CD4-positive, CD25-positive, alpha-beta regulatory T cell (primary cell): Measurements from ENCODE around the gene ATF3. TPM values are rescaled to one million over a fixed set of nuclear protein-coding genes. Genes with fewer than 3 reads are reported as not detected.

Experiments used
- ATAC-seq, 2 donors: fragments of 150-1000 bp; cut with Tn5 transposase; one replicate each; pipeline ENCODE4 v1.10.0; 2021; ENCODE audit warnings: low read depth in 2 of 2, moderate number of reproducible peaks in 2 of 2, moderate library complexity in 1 of 2
- DNase-seq, 3 donors: peaks; one replicate each; pipeline versions ENCODE4 v3.0.0 to v3.0.0-alpha.2; 2012 to 2022; ENCODE audit warnings: mixed read lengths in 1 of 3
- H3K27ac ChIP-seq: one replicate; pipeline ENCODE4 v1.7.0; 2013; ENCODE audit warnings: mild to moderate bottlenecking, low read length; ENCODE audit not compliant: insufficient read depth, poor library complexity, severe bottlenecking
- H3K27me3 ChIP-seq: one replicate; pipeline ENCODE4 v1.7.0; 2013; ENCODE audit warnings: low read length; ENCODE audit not compliant: control insufficient read depth, insufficient read depth
- H3K36me3 ChIP-seq: one replicate; pipeline ENCODE4 v1.7.0; 2013; ENCODE audit warnings: mild to moderate bottlenecking, low read length, moderate library complexity; ENCODE audit not compliant: control insufficient read depth, insufficient read depth
- H3K4me1 ChIP-seq: 2 replicates; pipeline ENCODE4 v1.7.0; 2013; ENCODE audit warnings: mild to moderate bottlenecking, low read length; ENCODE audit not compliant: insufficient read depth, control insufficient read depth, poor library complexity, severe bottlenecking
- H3K4me3 ChIP-seq: one replicate; pipeline ENCODE4 v1.7.0; 2013; ENCODE audit warnings: low read depth, mild to moderate bottlenecking, low read length, moderate library complexity
- H3K9me3 ChIP-seq, 2 experiments: 1 replicate in 1 of 2; 2 replicates in 1 of 2; pipeline ENCODE4 v1.7.0; 2013; ENCODE audit warnings: low read length in 2 of 2, mild to moderate bottlenecking in 1 of 2, moderate library complexity in 1 of 2; ENCODE audit not compliant: control insufficient read depth in 2 of 2
- H3K27ac Mint-ChIP-seq, 3 donors: one replicate each; pipeline ENCODE4 v1.8.0; 2020 to 2022; ENCODE audit warnings: mild to moderate bottlenecking in 3 of 3, mixed read lengths in 3 of 3, moderate library complexity in 2 of 3
- H3K27me3 Mint-ChIP-seq: one replicate; pipeline ENCODE4 v1.8.0; 2022; ENCODE audit warnings: mild to moderate bottlenecking, mixed read lengths
- H3K36me3 Mint-ChIP-seq: one replicate; pipeline ENCODE4 v1.8.0; 2020; ENCODE audit warnings: mixed read lengths
- H3K4me1 Mint-ChIP-seq, 4 donors: one replicate each; pipeline ENCODE4 v1.8.0; 2020 to 2022; ENCODE audit warnings: mixed read lengths in 4 of 4, mild to moderate bottlenecking in 1 of 4
- H3K4me3 Mint-ChIP-seq, 4 donors: one replicate each; pipeline ENCODE4 v1.8.0; 2020 to 2022; ENCODE audit warnings: mild to moderate bottlenecking in 4 of 4, mixed read lengths in 4 of 4, moderate library complexity in 3 of 4
- H3K9me3 Mint-ChIP-seq, 7 donors: one replicate each; pipeline ENCODE4 v1.8.0; 2020 to 2022; ENCODE audit warnings: mixed read lengths in 7 of 7, mild to moderate bottlenecking in 3 of 7, moderate library complexity in 2 of 7
- polyA plus RNA-seq, 4 donors: library from polyadenylated mRNA; unstranded; fragments of 300-500 nt; fragmentation: Illumina TruSeq; gene quantifications; one replicate each; pipeline ENCODE4 v1.2.3, GENCODE V29; 2021
- total RNA-seq: library from RNA; stranded (reverse); gene quantifications from one replicate; pipeline ENCODE4 v1.2.3, GENCODE V29; 2022

ATF3 gene
- total and polyA plus RNA-seq, 5 donors from 2014 or later, result 0.42 to 53.7 (median 0.42) TPM; not detected in 2

GRCh38 chr1:212587888-212588510 lies 20.6 kb upstream of the ATF3 start:
- DNase-seq, result no peak
- Histone ChIP-seq H3K27me3 (peaks cover 25% of the 10 kb centered on the region), H3K9me3 (no peaks in the 10 kb centered on the region), H3K27ac (no peak overlapping the region), H3K36me3 (no peaks in the 10 kb centered on the region), H3K4me3 (no peak overlapping the region), H3K4me1 (no peaks in the 10 kb centered on the region)
- H3K27me3 Mint-ChIP-seq, result peaks cover 68% of the 10 kb centered on the region
- no peak overlapping the region for H3K4me3 Mint-ChIP-seq
- no peak for ATAC-seq
- H3K4me1 Mint-ChIP-seq, result peaks cover 0 to 3% (median 0%) of the 10 kb centered on the region in 4 donors
- no peak overlapping the region for H3K27ac Mint-ChIP-seq
- H3K9me3 Mint-ChIP-seq, result peaks cover 0 to 3% (median 0%) of the 10 kb centered on the region in 7 donors
- no peaks in the 10 kb centered on the region for H3K36me3 Mint-ChIP-seq

GRCh38 chr1:212589446-212589845 lies 19.1 kb upstream of the ATF3 start:
- no peak for DNase-seq
- no peaks in the 10 kb centered on the region for H3K9me3 ChIP-seq
- peaks cover 0 to 3% (median 0%) of the 10 kb centered on the region in 7 donors for H3K9me3 Mint-ChIP-seq
- H3K36me3 ChIP-seq, result no peaks in the 10 kb centered on the region
- no peak overlapping the region for H3K4me3 Mint-ChIP-seq
- H3K27ac Mint-ChIP-seq, result no peak overlapping the region
- no peak for ATAC-seq
- no peak overlapping the region for H3K4me3 ChIP-seq
- H3K27ac ChIP-seq, result no peak overlapping the region
- H3K27me3 Mint-ChIP-seq, result peaks cover 55% of the 10 kb centered on the region
- H3K36me3 Mint-ChIP-seq, result no peaks in the 10 kb centered on the region
- H3K27me3 ChIP-seq, result peaks cover 20% of the 10 kb centered on the region
- H3K4me1 Mint-ChIP-seq, result peaks cover 0 to 3% (median 0%) of the 10 kb centered on the region in 4 donors
- no peaks in the 10 kb centered on the region for H3K4me1 ChIP-seq

GRCh38 chr1:212591922-212592321 lies 16.6 kb upstream of the ATF3 start:
- peaks cover 10 to 13% (median 13%) of the 10 kb centered on the region in 4 donors for H3K4me1 Mint-ChIP-seq
- ATAC-seq (no peak), DNase-seq (no peak)
- peaks cover 18% of the 10 kb centered on the region for H3K27me3 ChIP-seq
- H3K27ac ChIP-seq, result no peak overlapping the region
- H3K9me3 Mint-ChIP-seq, result peaks cover 0 to 3% (median 0%) of the 10 kb centered on the region in 7 donors
- H3K36me3 Mint-ChIP-seq, result no peaks in the 10 kb centered on the region
- no peaks in the 10 kb centered on the region for H3K9me3 ChIP-seq
- H3K27ac Mint-ChIP-seq, result no peak overlapping the region
- no peak overlapping the region for H3K4me3 ChIP-seq
- H3K27me3 Mint-ChIP-seq, result peaks cover 41% of the 10 kb centered on the region
- H3K36me3 ChIP-seq, result no peaks in the 10 kb centered on the region
- H3K4me3 Mint-ChIP-seq, result no peak overlapping the region
- H3K4me1 ChIP-seq, result peaks cover 13% of the 10 kb centered on the region

GRCh38 chr1:212593821-212594251 lies 14.7 kb upstream of the ATF3 start:
- Mint-ChIP-seq H3K36me3 (no peaks in the 10 kb centered on the region), H3K4me1 (peaks cover 10 to 15% (median 13%) of the 10 kb centered on the region in 4 donors), H3K27ac (no peak overlapping the region), H3K4me3 (no peak overlapping the region), H3K27me3 (peaks cover 40% of the 10 kb centered on the region), H3K9me3 (peaks cover 0 to 3% (median 0%) of the 10 kb centered on the region in 7 donors)
- H3K4me1 ChIP-seq, result peaks cover 13% of the 10 kb centered on the region
- H3K27me3 ChIP-seq, result peaks cover 12% of the 10 kb centered on the region
- no peak overlapping the region for H3K27ac ChIP-seq
- H3K36me3 ChIP-seq, result no peaks in the 10 kb centered on the region
- H3K9me3 ChIP-seq, result no peaks in the 10 kb centered on the region
- H3K4me3 ChIP-seq, result no peak overlapping the region
- ATAC-seq (no peak), DNase-seq (no peak)

- H3K9me3 ChIP-seq, result no peaks in the 10 kb centered on the region
- H3K4me1 Mint-ChIP-seq, result peaks cover 7 to 15% (median 13%) of the 10 kb centered on the region in 4 donors
- H3K4me3 ChIP-seq, result no peak overlapping the region
- peaks cover 0 to 3% (median 0%) of the 10 kb centered on the region in 7 donors for H3K9me3 Mint-ChIP-seq
- H3K27ac Mint-ChIP-seq, result no peak overlapping the region
- H3K27me3 ChIP-seq, result peaks cover 11% of the 10 kb centered on the region
- no peak for DNase-seq
- H3K4me1 ChIP-seq, result peaks cover 13% of the 10 kb centered on the region
- no peak overlapping the region for H3K27ac ChIP-seq
- no peak overlapping the region for H3K4me3 Mint-ChIP-seq
- H3K27me3 Mint-ChIP-seq, result peaks cover 37% of the 10 kb centered on the region
- ATAC-seq, result no peak
- H3K36me3 ChIP-seq, result no peaks in the 10 kb centered on the region
- H3K36me3 Mint-ChIP-seq, result no peaks in the 10 kb centered on the region
Measured at GRCh38 chr1:212594640-212595039, 13.9 kb upstream of the ATF3 start.

GRCh38 chr1:212595229-212595628 lies 13.3 kb upstream of the ATF3 start:
- Mint-ChIP-seq H3K36me3 (no peaks in the 10 kb centered on the region), H3K27me3 (peaks cover 36% of the 10 kb centered on the region), H3K27ac (peak overlapping the region in 1 of 3 donors; percentile 81), H3K9me3 (peaks cover 0 to 3% (median 0%) of the 10 kb centered on the region in 7 donors), H3K4me3 (peak overlapping the region in 2 of 4 donors; percentile 54 to 80), H3K4me1 (peaks cover 7 to 15% (median 13%) of the 10 kb centered on the region in 4 donors)
- peaks cover 13% of the 10 kb centered on the region for H3K4me1 ChIP-seq
- peak overlapping the region; percentile 73 for H3K27ac ChIP-seq
- no peak overlapping the region for H3K4me3 ChIP-seq
- DNase-seq (no peak), ATAC-seq (no peak)
- no peaks in the 10 kb centered on the region for H3K36me3 ChIP-seq
- peaks cover 17% of the 10 kb centered on the region for H3K27me3 ChIP-seq
- no peaks in the 10 kb centered on the region for H3K9me3 ChIP-seq

GRCh38 chr1:212595787-212596714 lies 12.5 kb upstream of the ATF3 start:
- peak overlapping the region; percentile 77 for H3K4me3 ChIP-seq
- ATAC-seq, result peak; percentile 93
- H3K27me3 ChIP-seq, result peaks cover 15% of the 10 kb centered on the region
- peaks cover 36% of the 10 kb centered on the region for H3K27me3 Mint-ChIP-seq
- H3K9me3 ChIP-seq, result no peaks in the 10 kb centered on the region
- H3K9me3 Mint-ChIP-seq, result peaks cover 0 to 2% (median 0%) of the 10 kb centered on the region in 7 donors
- H3K27ac ChIP-seq, result peak overlapping the region; percentile 73
- peak overlapping the region; percentile 53 to 81 (median 60) for H3K27ac Mint-ChIP-seq
- DNase-seq, result peak in 2 of 3 donors; percentile 56 to 94
- peak overlapping the region; percentile 54 to 83 (median 80) for H3K4me3 Mint-ChIP-seq
- no peaks in the 10 kb centered on the region for H3K36me3 ChIP-seq
- H3K4me1 Mint-ChIP-seq, result peaks cover 7 to 15% (median 13%) of the 10 kb centered on the region in 4 donors
- peaks cover 13% of the 10 kb centered on the region for H3K4me1 ChIP-seq
- H3K36me3 Mint-ChIP-seq, result no peaks in the 10 kb centered on the region
